Vagina (tissue), 2 donors: ENCODE data around the gene NTRK3.

Experiments
- POLR2A ChIP-seq, 2 donors: fragments of 450-650 bp; IDR thresholded peaks; one replicate each; pipeline ENCODE4 v1.6.1; 2017; ENCODE audit warnings: antibody characterized with exemption in 2 of 2, mild to moderate bottlenecking in 2 of 2, moderate library complexity in 2 of 2
- TF ChIP-seq, protein P1 (sequence below), 3 experiments: fragments of 450-650 bp in 2 of 3; fragments of 200-600 bp in 1 of 3; sonication (generic) in 1 of 3; IDR thresholded peaks; one replicate each; pipeline ENCODE4 v1.5.1; 2017 to 2019; ENCODE audit warnings: antibody characterized with exemption in 3 of 3, mild to moderate bottlenecking in 2 of 3, moderate library complexity in 2 of 3

DNA sequence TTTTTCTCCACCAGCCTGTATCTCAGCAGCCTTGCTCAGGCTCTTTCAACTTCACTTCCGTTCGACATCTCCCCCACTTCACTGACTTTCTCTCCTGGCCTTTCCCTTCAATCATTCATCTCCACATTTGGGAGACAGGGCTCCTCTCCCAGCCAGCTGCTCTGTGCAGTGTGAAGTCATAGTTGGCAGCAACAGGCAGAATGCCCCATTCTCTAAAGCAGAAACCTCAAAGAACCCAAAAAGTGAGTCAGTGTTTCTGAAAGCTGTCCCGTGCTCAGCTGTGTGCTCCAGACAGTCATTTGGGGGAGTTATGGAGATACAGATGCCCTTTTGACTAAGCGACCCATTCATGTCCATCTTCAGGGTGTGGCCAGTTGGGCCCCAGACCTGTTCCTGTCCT is 54.3 kb downstream of the NTRK3 start:
- TF ChIP-seq, protein P1, sequence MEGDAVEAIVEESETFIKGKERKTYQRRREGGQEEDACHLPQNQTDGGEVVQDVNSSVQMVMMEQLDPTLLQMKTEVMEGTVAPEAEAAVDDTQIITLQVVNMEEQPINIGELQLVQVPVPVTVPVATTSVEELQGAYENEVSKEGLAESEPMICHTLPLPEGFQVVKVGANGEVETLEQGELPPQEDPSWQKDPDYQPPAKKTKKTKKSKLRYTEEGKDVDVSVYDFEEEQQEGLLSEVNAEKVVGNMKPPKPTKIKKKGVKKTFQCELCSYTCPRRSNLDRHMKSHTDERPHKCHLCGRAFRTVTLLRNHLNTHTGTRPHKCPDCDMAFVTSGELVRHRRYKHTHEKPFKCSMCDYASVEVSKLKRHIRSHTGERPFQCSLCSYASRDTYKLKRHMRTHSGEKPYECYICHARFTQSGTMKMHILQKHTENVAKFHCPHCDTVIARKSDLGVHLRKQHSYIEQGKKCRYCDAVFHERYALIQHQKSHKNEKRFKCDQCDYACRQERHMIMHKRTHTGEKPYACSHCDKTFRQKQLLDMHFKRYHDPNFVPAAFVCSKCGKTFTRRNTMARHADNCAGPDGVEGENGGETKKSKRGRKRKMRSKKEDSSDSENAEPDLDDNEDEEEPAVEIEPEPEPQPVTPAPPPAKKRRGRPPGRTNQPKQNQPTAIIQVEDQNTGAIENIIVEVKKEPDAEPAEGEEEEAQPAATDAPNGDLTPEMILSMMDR (IDR thresholded peaks at IDR 0.05) = no peak
- TF ChIP-seq POLR2A (IDR thresholded peaks at IDR 0.05) = no peak
